GM12873 (cell line): ENCODE results near the gene DGKQ.

Experiments used
- CTCF ChIP-seq: IDR thresholded peaks from 2 replicates; pipeline ENCODE4 v1.5.1; 2012; ENCODE audit warnings: low read depth, mild to moderate bottlenecking, moderate library complexity, low read length, control low read depth; ENCODE audit not compliant: insufficient read depth; ENCODE audit errors: missing control alignments

Gene DGKQ

DNA sequence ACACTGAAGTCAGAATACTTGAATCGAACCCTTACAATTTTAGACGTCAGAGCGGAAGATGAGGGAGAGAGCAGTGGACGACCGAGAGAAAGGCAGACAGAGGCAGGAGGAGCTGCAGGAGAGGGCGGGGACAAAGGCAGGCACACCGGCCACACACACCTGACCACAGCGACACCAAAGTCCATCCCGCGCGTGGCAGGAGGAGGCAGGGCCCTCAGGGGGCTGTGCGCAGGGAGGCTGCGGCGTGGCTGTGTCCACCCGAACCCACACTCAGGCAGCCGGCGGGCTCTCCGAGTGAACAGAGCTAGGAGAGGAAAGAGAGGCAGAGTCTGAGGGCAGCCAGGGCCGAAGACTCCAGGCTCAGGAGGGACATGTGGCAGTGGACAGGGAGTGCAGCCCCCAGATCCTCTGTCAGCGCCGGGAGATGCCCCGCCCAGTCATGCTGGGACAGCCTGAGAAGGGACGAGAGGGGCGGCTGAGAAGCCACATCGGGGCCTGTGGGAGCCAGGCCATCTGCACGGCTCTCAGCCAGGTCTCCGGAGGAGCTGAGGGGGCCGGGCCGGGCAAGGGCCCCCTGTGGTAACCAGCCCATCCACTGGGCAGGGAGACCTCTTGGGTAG, 61.4 kb downstream of the DGKQ start:
- TF ChIP-seq CTCF = no peak

- TF ChIP-seq CTCF = no peak
Measured at GRCh38 chr4:911221-911751, 62.1 kb downstream of the DGKQ start.

GRCh38 chr4:910366-911091, 62.8 kb downstream of the DGKQ start:
- TF ChIP-seq CTCF = no peak

DNA sequence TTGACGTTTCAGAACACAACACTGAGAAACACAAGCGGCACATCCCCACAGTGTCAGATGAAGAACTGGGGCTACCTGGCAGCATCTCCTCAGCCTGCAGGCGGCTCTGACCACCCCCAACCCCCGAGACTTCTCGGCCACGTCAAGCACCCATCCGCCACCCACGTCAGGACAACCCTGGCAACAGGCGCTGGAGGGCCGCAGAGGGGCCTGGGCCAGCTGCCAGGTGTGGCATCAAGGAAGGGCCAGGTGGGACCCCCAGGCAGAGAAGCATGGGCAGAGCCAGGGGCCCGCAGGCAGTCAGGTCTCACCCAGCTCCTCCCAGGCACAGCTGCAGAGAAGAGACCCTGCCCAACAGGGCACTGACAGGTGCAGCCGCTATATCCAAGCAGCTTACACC, 63.5 kb downstream of the DGKQ start:
- TF ChIP-seq CTCF = no peak

GRCh38 chr4:909131-909571, 64.2 kb downstream of the DGKQ start:
- TF ChIP-seq CTCF = no peak
